ENCODE results near the gene PLA2G10. TPM values are rescaled to one million over a fixed set of nuclear protein-coding genes. Genes with fewer than 3 reads are reported as not detected.
"Not testable (repeated sequence)": the region's sequence is repeated elsewhere in the genome, so short reads cannot be mapped to it uniquely, and the experiment has no call there.

The PLA2G10 gene, protein sequence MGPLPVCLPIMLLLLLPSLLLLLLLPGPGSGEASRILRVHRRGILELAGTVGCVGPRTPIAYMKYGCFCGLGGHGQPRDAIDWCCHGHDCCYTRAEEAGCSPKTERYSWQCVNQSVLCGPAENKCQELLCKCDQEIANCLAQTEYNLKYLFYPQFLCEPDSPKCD
- 0.18 TPM in 1 of 2 replicates, not detected in the other for total RNA-seq
- 1.1 TPM in 1 of 2 replicates, not detected in the other for polyA plus RNA-seq

DNA sequence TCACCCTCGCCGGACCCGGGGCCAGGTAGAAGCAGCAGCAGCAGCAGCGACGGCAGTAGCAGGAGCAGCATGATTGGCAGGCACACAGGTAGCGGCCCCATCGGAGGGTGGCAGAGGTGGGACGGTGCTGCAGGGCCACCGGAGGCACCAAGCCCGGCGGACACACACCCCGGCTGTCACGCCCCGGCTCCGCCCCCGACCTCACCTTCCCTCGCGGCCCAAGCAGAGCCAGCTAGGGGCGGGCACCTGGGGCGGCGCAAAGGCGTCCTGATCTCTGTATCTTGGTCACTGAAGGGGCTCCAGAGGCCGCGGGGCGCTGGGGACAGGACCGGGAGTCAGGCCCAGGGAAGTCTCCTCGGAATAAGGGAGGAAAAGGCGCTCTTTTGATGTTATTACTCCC lies at the start of gene PLA2G10:
Gene PLA2G10 (minus strand): TSS at position 180 of the 400 bp plus-strand sequence. CDS start 79 bp downstream, at position 101.
- H3K4me1 ChIP-seq (ENCODE audit: low read depth); H3K27ac ChIP-seq; H3K9me3 ChIP-seq (ENCODE audit: low read depth); H3K36me3 ChIP-seq; DNase-seq (ENCODE audit: low read depth in 1 of 2, low spot score in 1 of 2); H3K27me3 ChIP-seq; H3K4me3 ChIP-seq: not testable (repeated sequence)

DNA sequence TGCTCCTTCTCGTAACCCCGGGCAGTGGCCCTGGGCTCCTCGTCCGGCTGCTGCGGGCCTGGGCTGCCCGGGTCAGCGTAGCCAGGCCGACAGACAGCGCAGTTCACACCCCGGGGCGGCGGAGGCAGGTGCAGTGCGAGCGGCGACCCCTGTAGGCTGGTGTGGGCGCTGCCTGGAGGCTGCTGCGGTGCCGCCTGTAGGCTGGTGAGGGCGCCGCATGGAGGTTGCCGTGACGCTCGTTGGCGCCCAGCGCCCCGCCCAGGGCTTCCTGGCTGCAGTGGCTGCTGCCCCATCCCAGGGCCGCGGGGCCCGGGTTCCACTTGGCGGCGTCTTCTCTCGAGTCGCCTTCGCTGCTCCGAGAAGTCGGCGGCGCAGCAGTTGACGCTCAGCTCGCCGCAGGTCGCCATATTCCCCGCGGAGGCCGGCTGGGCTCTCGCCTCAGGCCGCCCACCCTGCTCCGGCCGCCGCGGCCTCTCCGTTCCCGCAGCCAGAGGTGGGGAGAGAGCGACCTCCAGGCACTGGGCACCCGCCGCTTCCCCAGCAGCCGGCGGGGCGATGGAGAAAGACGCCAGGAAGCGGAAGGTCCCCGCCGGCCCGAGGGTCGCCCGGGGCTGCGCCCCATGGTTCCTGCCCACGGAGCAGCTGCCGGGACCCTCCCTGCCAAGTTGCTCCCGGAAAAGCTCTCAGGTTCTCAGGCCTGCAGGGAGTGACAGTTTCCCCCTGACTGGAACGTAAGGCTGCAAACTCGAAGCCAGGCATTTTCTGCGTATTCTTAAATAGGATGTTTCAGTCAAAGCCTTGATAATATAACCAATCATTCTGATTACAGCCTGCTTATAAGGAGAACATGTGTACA lies 48.4 kb upstream of the PLA2G10 start, which contains the start of gene NPIPA2:
Gene NPIPA2 (plus strand): TSS at position 261 of the 856 bp plus-strand sequence. CDS start 5,533 bp downstream, outside the sequence.
- not testable (repeated sequence) for H3K36me3 ChIP-seq; DNase-seq (ENCODE audit: low read depth in 1 of 2, low spot score in 1 of 2); H3K27me3 ChIP-seq; H3K4me1 ChIP-seq (ENCODE audit: low read depth); H3K27ac ChIP-seq; H3K4me3 ChIP-seq; H3K9me3 ChIP-seq (ENCODE audit: low read depth)

DNA sequence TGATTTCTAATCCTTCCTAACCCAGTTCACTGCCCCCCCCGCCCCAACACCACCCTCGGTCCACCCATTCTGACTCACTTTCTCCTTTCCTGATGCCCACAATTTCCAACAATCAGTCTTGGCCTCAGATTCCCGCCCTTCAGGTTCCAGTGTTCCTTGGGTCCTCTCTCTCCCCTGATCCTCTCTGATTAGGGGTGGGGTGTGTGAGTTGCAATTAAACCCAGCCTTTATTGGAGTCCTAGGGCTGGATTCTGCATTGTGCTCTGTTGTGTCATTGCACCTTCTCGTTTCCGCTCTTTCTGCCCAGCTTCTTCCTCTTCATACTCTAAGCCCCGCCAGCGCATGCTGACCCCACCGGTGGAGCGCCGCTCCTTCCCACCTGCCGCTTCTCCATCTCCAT lies 47.7 kb upstream of the PLA2G10 start:
- H3K27ac ChIP-seq; H3K4me1 ChIP-seq (ENCODE audit: low read depth); H3K9me3 ChIP-seq (ENCODE audit: low read depth); H3K4me3 ChIP-seq; H3K27me3 ChIP-seq; H3K36me3 ChIP-seq; DNase-seq (ENCODE audit: low read depth in 1 of 2, low spot score in 1 of 2): not testable (repeated sequence)

DNA sequence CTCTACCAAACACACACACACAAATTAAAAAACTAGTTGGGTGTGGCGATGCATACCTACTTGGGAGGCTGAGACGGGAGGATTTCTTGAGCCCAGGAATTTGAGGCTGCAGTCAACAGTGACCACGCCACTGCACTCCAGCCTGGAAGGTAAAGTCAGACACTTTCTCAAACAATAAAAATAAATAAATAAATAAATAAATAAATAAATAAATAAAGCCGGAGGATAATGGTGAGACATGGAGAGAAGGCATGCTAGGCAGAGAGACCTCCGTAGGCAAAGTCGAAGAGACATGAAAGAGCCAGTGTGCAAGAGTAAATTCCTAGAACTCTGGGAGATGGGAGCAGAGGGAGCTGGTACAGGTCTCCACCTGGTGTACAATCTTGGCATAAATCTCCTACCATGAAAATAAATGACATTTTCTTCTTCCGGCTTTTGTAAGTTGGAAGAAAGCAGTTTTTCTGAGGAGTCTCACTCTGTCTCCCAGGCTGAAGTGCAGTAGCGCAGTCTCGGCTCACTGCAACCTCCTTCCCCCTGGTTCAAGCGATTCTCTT lies 46.8 kb upstream of the PLA2G10 start:
- not testable (repeated sequence) for H3K4me1 ChIP-seq (ENCODE audit: low read depth)

DNA sequence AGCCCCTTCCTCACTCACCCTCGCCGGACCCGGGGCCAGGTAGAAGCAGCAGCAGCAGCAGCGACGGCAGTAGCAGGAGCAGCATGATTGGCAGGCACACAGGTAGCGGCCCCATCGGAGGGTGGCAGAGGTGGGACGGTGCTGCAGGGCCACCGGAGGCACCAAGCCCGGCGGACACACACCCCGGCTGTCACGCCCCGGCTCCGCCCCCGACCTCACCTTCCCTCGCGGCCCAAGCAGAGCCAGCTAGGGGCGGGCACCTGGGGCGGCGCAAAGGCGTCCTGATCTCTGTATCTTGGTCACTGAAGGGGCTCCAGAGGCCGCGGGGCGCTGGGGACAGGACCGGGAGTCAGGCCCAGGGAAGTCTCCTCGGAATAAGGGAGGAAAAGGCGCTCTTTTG lies 39.1 kb upstream of the PLA2G10 start:
- DNase-seq (ENCODE audit: low read depth in 1 of 2, low spot score in 1 of 2); H3K4me1 ChIP-seq (ENCODE audit: low read depth); H3K9me3 ChIP-seq (ENCODE audit: low read depth); H3K27ac ChIP-seq; H3K27me3 ChIP-seq; H3K4me3 ChIP-seq; H3K36me3 ChIP-seq: not testable (repeated sequence)

More for the DNA sequence above, 46.8 kb upstream of the PLA2G10 start:
- not testable (repeated sequence) for H3K27me3 ChIP-seq; H3K36me3 ChIP-seq; H3K9me3 ChIP-seq (ENCODE audit: low read depth); DNase-seq (ENCODE audit: low read depth in 1 of 2, low spot score in 1 of 2); H3K4me3 ChIP-seq; H3K27ac ChIP-seq

DNA sequence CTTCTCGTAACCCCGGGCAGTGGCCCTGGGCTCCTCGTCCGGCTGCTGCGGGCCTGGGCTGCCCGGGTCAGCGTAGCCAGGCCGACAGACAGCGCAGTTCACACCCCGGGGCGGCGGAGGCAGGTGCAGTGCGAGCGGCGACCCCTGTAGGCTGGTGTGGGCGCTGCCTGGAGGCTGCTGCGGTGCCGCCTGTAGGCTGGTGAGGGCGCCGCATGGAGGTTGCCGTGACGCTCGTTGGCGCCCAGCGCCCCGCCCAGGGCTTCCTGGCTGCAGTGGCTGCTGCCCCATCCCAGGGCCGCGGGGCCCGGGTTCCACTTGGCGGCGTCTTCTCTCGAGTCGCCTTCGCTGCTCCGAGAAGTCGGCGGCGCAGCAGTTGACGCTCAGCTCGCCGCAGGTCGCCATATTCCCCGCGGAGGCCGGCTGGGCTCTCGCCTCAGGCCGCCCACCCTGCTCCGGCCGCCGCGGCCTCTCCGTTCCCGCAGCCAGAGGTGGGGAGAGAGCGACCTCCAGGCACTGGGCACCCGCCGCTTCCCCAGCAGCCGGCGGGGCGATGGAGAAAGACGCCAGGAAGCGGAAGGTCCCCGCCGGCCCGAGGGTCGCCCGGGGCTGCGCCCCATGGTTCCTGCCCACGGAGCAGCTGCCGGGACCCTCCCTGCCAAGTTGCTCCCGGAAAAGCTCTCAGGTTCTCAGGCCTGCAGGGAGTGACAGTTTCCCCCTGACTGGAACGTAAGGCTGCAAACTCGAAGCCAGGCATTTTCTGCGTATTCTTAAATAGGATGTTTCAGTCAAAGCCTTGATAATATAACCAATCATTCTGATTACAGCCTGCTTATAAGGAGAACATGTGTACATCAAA lies 9.3 kb upstream of the PLA2G10 start, which contains the start of gene NPIPA3:
Gene NPIPA3 (plus strand): TSS at position 256 of the 856 bp plus-strand sequence. CDS start 5,533 bp downstream, outside the sequence.
- not testable (repeated sequence) for H3K36me3 ChIP-seq; H3K27ac ChIP-seq; H3K4me1 ChIP-seq (ENCODE audit: low read depth); DNase-seq (ENCODE audit: low read depth in 1 of 2, low spot score in 1 of 2); H3K27me3 ChIP-seq; H3K9me3 ChIP-seq (ENCODE audit: low read depth); H3K4me3 ChIP-seq

DNA sequence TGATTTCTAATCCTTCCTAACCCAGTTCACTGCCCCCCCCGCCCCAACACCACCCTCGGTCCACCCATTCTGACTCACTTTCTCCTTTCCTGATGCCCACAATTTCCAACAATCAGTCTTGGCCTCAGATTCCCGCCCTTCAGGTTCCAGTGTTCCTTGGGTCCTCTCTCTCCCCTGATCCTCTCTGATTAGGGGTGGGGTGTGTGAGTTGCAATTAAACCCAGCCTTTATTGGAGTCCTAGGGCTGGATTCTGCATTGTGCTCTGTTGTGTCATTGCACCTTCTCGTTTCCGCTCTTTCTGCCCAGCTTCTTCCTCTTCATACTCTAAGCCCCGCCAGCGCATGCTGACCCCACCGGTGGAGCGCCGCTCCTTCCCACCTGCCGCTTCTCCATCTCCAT lies 8.6 kb upstream of the PLA2G10 start:
- H3K27ac ChIP-seq; H3K27me3 ChIP-seq; H3K4me1 ChIP-seq (ENCODE audit: low read depth); H3K9me3 ChIP-seq (ENCODE audit: low read depth); H3K36me3 ChIP-seq; H3K4me3 ChIP-seq; DNase-seq (ENCODE audit: low read depth in 1 of 2, low spot score in 1 of 2): not testable (repeated sequence)

DNA sequence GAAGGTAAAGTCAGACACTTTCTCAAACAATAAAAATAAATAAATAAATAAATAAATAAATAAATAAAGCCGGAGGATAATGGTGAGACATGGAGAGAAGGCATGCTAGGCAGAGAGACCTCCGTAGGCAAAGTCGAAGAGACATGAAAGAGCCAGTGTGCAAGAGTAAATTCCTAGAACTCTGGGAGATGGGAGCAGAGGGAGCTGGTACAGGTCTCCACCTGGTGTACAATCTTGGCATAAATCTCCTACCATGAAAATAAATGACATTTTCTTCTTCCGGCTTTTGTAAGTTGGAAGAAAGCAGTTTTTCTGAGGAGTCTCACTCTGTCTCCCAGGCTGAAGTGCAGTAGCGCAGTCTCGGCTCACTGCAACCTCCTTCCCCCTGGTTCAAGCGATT lies 7.8 kb upstream of the PLA2G10 start:
- DNase-seq (ENCODE audit: low read depth in 1 of 2, low spot score in 1 of 2); H3K27me3 ChIP-seq; H3K4me1 ChIP-seq (ENCODE audit: low read depth); H3K27ac ChIP-seq; H3K4me3 ChIP-seq; H3K36me3 ChIP-seq; H3K9me3 ChIP-seq (ENCODE audit: low read depth): not testable (repeated sequence)

DNA sequence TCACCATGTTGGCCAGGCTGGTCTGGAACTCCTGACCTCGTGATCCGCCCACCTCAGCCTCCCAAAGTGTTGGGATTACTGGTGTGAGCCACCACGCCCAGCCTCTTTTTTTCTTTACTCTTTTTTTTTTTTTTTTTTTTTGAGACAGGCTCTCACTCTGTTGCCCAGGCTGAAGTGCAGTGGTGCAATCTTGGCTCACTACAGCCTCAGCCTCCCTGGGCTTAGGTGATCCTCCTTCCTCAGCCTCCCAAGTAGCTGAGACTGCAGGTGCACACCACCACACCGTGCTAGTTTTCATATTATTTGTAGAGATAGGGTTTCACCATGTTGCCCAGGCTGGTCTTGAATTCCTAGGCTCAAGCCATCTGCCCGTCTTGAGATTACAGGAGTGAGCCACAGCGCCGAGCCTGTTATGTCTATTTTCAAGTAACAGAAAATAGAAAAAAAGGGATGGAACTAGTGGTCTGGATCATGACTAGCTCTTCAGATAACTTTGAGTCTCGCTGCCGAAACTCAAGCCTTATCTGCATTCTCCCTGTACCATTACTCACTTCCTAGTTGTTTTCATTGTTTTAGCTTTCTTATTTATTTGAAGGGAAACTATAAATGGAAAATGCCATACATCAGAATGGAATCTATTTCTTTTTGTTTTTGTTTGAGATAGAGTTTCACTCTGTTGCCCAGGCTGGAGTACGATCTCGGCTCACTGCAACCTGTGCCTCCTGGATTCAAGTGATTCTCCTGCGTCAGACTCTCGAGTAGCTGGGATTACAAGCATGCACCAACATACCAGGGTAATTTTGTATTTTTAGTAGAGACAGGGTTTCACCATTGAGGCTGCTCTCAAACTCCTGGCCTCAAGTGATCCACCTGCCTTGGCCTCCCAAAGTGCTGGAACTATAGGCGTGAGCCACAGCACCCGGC lies 8.0 kb downstream of the PLA2G10 start:
- H3K27me3 ChIP-seq; H3K4me3 ChIP-seq; H3K27ac ChIP-seq; H3K36me3 ChIP-seq; H3K9me3 ChIP-seq (ENCODE audit: low read depth); H3K4me1 ChIP-seq (ENCODE audit: low read depth): not testable (repeated sequence)
- peak in 1 of 2 donors; percentile 63 for DNase-seq (ENCODE audit: low read depth in 1 of 2, low spot score in 1 of 2)
